ENCODE data around the gene WARS2. TPM values are rescaled to one million over a fixed set of nuclear protein-coding genes. Genes with fewer than 3 reads are reported as not detected.

Gene WARS2
- 21.7 and 22.5 TPM in 2 replicates for total RNA-seq (ENCODE audit: low replicate concordance)

GRCh38 chr1:119140177-119141019 lies at the start of gene WARS2:
Gene WARS2 (minus strand): TSS chr1:119140653. CDS start chr1:119140644, 9 bp downstream.
- peak; percentile 20 for TF ChIP-seq CTCF (IDR thresholded peaks at IDR 0.05; ENCODE audit: insufficient read depth, low read length)
- H3K4me3 ChIP-seq (ENCODE audit: low read depth, low read length), result peak within 1 kb of the TSS; percentile 92
- peak; percentile 98 for DNase-seq (ENCODE audit: low read depth)

- peak; percentile 62 for DNase-seq (ENCODE audit: low read depth)
- H3K4me3 ChIP-seq (ENCODE audit: low read depth, low read length), result no peak overlapping the region
- no peak for TF ChIP-seq CTCF (IDR thresholded peaks at IDR 0.05; ENCODE audit: insufficient read depth, low read length)
Measured at GRCh38 chr1:119188926-119189325, 48.5 kb upstream of the WARS2 start.

GRCh38 chr1:119187416-119187815 lies 47.0 kb upstream of the WARS2 start:
- no peak for TF ChIP-seq CTCF (IDR thresholded peaks at IDR 0.05; ENCODE audit: insufficient read depth, low read length)
- no peak for DNase-seq (ENCODE audit: low read depth)
- H3K4me3 ChIP-seq (ENCODE audit: low read depth, low read length), result no peak overlapping the region

- TF ChIP-seq CTCF (IDR thresholded peaks at IDR 0.05; ENCODE audit: insufficient read depth, low read length), result no peak
- no peak overlapping the region for H3K4me3 ChIP-seq (ENCODE audit: low read depth, low read length)
- DNase-seq (ENCODE audit: low read depth), result no peak
Measured at GRCh38 chr1:119186471-119186870, 46.0 kb upstream of the WARS2 start.

- DNase-seq (ENCODE audit: low read depth), result no peak
- no peak for TF ChIP-seq CTCF (IDR thresholded peaks at IDR 0.05; ENCODE audit: insufficient read depth, low read length)
- H3K4me3 ChIP-seq (ENCODE audit: low read depth, low read length), result no peak overlapping the region
Measured at GRCh38 chr1:119184972-119185371, 44.5 kb upstream of the WARS2 start.

GRCh38 chr1:119181218-119181617 lies 40.8 kb upstream of the WARS2 start:
- no peak overlapping the region for H3K4me3 ChIP-seq (ENCODE audit: low read depth, low read length)
- TF ChIP-seq CTCF (IDR thresholded peaks at IDR 0.05; ENCODE audit: insufficient read depth, low read length), result no peak
- DNase-seq (ENCODE audit: low read depth), result no peak

Measured in fibroblast of the aortic adventitia (primary cell).